Stimulated activated CD8-positive, alpha-beta memory T cell treated with anti-CD3 and anti-CD28 coated beads, Interleukin-4, amount 100 ng/mL, for 4 hours (primary cell): ENCODE measurements around the gene SERP2.
"Not testable (repeated sequence)": the region's sequence is repeated elsewhere in the genome, so short reads cannot be mapped to it uniquely, and the experiment has no call there.

Experiments used
- DNase-seq, 2 donors: peaks; one replicate each; pipeline ENCODE4 v3.0.0-alpha.2; 2020; ENCODE audit warnings: low read depth in 2 of 2, low spot score in 1 of 2

SERP2 gene

GRCh38 chr13:44373601-44374347 lies at the start of gene SERP2:
TSS of gene SERP2 (plus strand) at chr13:44373824. CDS start at chr13:44374026, 202 bp downstream.
- no peak for DNase-seq

- DNase-seq: no peak
Observed at GRCh38 chr13:44326961-44327360, 46.7 kb upstream of the SERP2 start.

- not testable (repeated sequence) for DNase-seq
Observed at GRCh38 chr13:44329041-44329440, 44.6 kb upstream of the SERP2 start.

GRCh38 chr13:44329909-44330545 lies 43.6 kb upstream of the SERP2 start:
- DNase-seq: no peak

GRCh38 chr13:44331446-44331845 lies 42.2 kb upstream of the SERP2 start:
- no peak for DNase-seq

- DNase-seq: no peak
Observed at GRCh38 chr13:44331912-44332851, 41.4 kb upstream of the SERP2 start.

GRCh38 chr13:44333950-44334655 lies 39.5 kb upstream of the SERP2 start:
- no peak for DNase-seq

GRCh38 chr13:44334751-44335150 lies 38.9 kb upstream of the SERP2 start:
- no peak for DNase-seq

GRCh38 chr13:44336934-44337333 lies 36.7 kb upstream of the SERP2 start:
- DNase-seq: no peak

- DNase-seq: no peak
Observed at GRCh38 chr13:44337581-44337980, 36.0 kb upstream of the SERP2 start.

GRCh38 chr13:44340508-44340907 lies 33.1 kb upstream of the SERP2 start:
- no peak for DNase-seq

- DNase-seq: no peak
Observed at GRCh38 chr13:44342741-44343140, 30.9 kb upstream of the SERP2 start.

GRCh38 chr13:44346534-44346933 lies 27.1 kb upstream of the SERP2 start:
- no peak for DNase-seq

GRCh38 chr13:44347301-44347700 lies 26.3 kb upstream of the SERP2 start:
- no peak for DNase-seq

GRCh38 chr13:44347949-44348348 lies 25.7 kb upstream of the SERP2 start:
- no peak for DNase-seq

- DNase-seq: no peak
Observed at GRCh38 chr13:44350775-44351504, 22.7 kb upstream of the SERP2 start.

- no peak for DNase-seq
Observed at GRCh38 chr13:44351505-44351854, 22.1 kb upstream of the SERP2 start.

- DNase-seq: no peak
Observed at GRCh38 chr13:44352202-44352601, 21.4 kb upstream of the SERP2 start.

GRCh38 chr13:44352671-44353070 lies 21.0 kb upstream of the SERP2 start:
- no peak for DNase-seq

- no peak for DNase-seq
Observed at GRCh38 chr13:44354331-44354730, 19.3 kb upstream of the SERP2 start.
